Stimulated activated CD8-positive, alpha-beta memory T cell treated with anti-CD3 and anti-CD28 coated beads, Interleukin-2, amount 100 ng/mL, for 48 hours (primary cell): ENCODE data around the gene AHNAK.
"Not testable (repeated sequence)": the region's sequence is repeated elsewhere in the genome, so short reads cannot be mapped to it uniquely, and the experiment has no call there.

Source experiments
- DNase-seq, 2 donors: peaks; one replicate each; pipeline ENCODE4 v3.0.0-alpha.2; 2020; ENCODE audit warnings: low read depth in 2 of 2

AHNAK gene

GRCh38 chr11:62386083-62386482 is 160.5 kb downstream of the AHNAK start:
- not testable (repeated sequence) for DNase-seq

- no peak for DNase-seq
These were observed 162.8 kb downstream of the AHNAK start for GRCh38 chr11:62383822-62384221.
